Hepatocyte (in vitro differentiated cells): ENCODE results near the gene DYRK3. TPM values are rescaled to one million over a fixed set of nuclear protein-coding genes. Genes with fewer than 3 reads are reported as not detected.

Experiments
- DNase-seq: peaks from one replicate; pipeline ENCODE4 v3.0.0-alpha.2; 2016; ENCODE audit warnings: low spot score
- H2AFZ ChIP-seq: fragments of 200-600 bp; sonication (generic); 2 replicates; pipeline ENCODE4 v1.6.0; 2016; ENCODE audit warnings: antibody characterized with exemption, mild to moderate bottlenecking
- H3K27ac ChIP-seq: fragments of 200-600 bp; sonication (generic); 2 replicates; pipeline ENCODE4 v1.5.1; 2016; ENCODE audit warnings: mild to moderate bottlenecking
- H3K27me3 ChIP-seq: fragments of 200-600 bp; sonication (generic); 2 replicates; pipeline ENCODE4 v1.6.1; 2016
- H3K36me3 ChIP-seq: fragments of 200-600 bp; sonication (generic); replicated peaks from 2 replicates; pipeline ENCODE4 v1.5.1; 2016; ENCODE audit warnings: low read depth; ENCODE audit not compliant: insufficient read depth
- H3K4me1 ChIP-seq: fragments of 200-600 bp; sonication (generic); 2 replicates; pipeline ENCODE4 v1.5.1; 2016; ENCODE audit warnings: mild to moderate bottlenecking, moderate library complexity; ENCODE audit not compliant: insufficient read depth
- H3K4me2 ChIP-seq: fragments of 200-600 bp; sonication (generic); 2 replicates; pipeline ENCODE4 v1.6.0; 2016
- H3K4me3 ChIP-seq: fragments of 200-600 bp; sonication (generic); 2 replicates; pipeline ENCODE4 v1.5.1; 2016; ENCODE audit warnings: mild to moderate bottlenecking
- H3K79me2 ChIP-seq: fragments of 200-600 bp; sonication (generic); 2 replicates; pipeline ENCODE4 v1.6.0; 2017; ENCODE audit warnings: mild to moderate bottlenecking
- H3K9me2 ChIP-seq: fragments of 200-600 bp; sonication (generic); replicated peaks from 2 replicates; pipeline ENCODE4 v1.6.0; 2017; ENCODE audit warnings: mild to moderate bottlenecking; ENCODE audit not compliant: insufficient read depth
- H3K9me3 ChIP-seq: fragments of 200-600 bp; sonication (generic); 2 replicates; pipeline ENCODE4 v1.5.1; 2016; ENCODE audit warnings: low read depth, mild to moderate bottlenecking
- H4K20me1 ChIP-seq: fragments of 200-600 bp; sonication (generic); 2 replicates; pipeline ENCODE4 v1.6.0; 2016; ENCODE audit warnings: mild to moderate bottlenecking; ENCODE audit not compliant: insufficient read depth, poor library complexity, severe bottlenecking
- EZH2 ChIP-seq: fragments of 200-600 bp; sonication (generic); IDR thresholded peaks from 2 replicates; pipeline ENCODE4 v1.6.1; 2016; ENCODE audit warnings: antibody characterized with exemption, mild to moderate bottlenecking, borderline replicate concordance
- EZH2phosphoT487 ChIP-seq: fragments of 200-600 bp; sonication (generic); IDR thresholded peaks from one replicate; pipeline ENCODE4 v1.6.1; 2018; ENCODE audit warnings: antibody characterized with exemption, mild to moderate bottlenecking, low read depth, moderate library complexity; ENCODE audit not compliant: unreplicated experiment, severe bottlenecking
- WGBS: methylation state at CpG from one replicate; pipeline ENCODE4 v1.1.6; 2016; ENCODE audit warnings: low lambda C conversion rate; ENCODE audit errors: missing lambda C conversion rate; 5-methylcytosine and 5-hydroxymethylcytosine counted together
- polyA plus RNA-seq: library from polyadenylated mRNA; unstranded; fragments of >200 nt; fragmentation: Nextera tagmentation; extraction: Ambion mirVana; gene quantifications from 2 replicates; pipeline ENCODE4 v1.2.1, GENCODE V29; 2016
- total RNA-seq: library from RNA; depleted of rRNA; stranded (reverse); fragments of >200 nt; gene quantifications from 2 replicates; pipeline ENCODE4 v1.2.3, GENCODE V29; 2014
- TF ChIP-seq, protein P1 (sequence below): fragments of 200-600 bp; sonication (generic); IDR thresholded peaks from 2 replicates; pipeline ENCODE4 v1.5.1; 2016; ENCODE audit warnings: antibody characterized with exemption, mild to moderate bottlenecking; ENCODE audit not compliant: poor library complexity

DYRK3 gene
- total and polyA plus RNA-seq, 2 experiments from 2014 or later = 5.8 to 6.2 TPM

DNA sequence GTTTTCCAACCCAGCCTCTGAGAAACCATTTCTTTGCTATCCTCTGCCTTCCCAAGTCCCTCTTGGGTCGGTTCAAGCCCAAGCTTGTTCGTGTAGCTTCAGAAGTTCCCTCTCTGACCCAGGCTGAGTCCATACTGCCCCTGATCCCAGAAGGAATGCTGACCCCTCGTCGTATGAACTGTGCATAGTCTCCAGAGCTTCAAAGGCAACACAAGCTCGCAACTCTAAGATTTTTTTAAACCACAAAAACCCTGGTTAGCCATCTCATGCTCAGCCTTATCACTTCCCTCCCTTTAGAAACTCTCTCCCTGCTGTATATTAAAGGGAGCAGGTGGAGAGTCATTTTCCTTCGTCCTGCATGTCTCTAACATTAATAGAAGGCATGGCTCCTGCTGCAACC is 46.8 kb upstream of the DYRK3 start:
- H3K4me2 ChIP-seq = no peak overlapping the region
- TF ChIP-seq EZH2phosphoT487 = no peak
- no peak for TF ChIP-seq EZH2
- TF ChIP-seq, protein P1, sequence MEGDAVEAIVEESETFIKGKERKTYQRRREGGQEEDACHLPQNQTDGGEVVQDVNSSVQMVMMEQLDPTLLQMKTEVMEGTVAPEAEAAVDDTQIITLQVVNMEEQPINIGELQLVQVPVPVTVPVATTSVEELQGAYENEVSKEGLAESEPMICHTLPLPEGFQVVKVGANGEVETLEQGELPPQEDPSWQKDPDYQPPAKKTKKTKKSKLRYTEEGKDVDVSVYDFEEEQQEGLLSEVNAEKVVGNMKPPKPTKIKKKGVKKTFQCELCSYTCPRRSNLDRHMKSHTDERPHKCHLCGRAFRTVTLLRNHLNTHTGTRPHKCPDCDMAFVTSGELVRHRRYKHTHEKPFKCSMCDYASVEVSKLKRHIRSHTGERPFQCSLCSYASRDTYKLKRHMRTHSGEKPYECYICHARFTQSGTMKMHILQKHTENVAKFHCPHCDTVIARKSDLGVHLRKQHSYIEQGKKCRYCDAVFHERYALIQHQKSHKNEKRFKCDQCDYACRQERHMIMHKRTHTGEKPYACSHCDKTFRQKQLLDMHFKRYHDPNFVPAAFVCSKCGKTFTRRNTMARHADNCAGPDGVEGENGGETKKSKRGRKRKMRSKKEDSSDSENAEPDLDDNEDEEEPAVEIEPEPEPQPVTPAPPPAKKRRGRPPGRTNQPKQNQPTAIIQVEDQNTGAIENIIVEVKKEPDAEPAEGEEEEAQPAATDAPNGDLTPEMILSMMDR = no peak
- WGBS = 84% methylated on average over 6 of the region's 6 CpGs
- H3K27ac ChIP-seq = no peak overlapping the region
- H3K27me3 ChIP-seq = no peaks in the 10 kb centered on the region
- no peaks in the 10 kb centered on the region for H3K36me3 ChIP-seq
- no peak overlapping the region for H2AFZ ChIP-seq
- no peak for DNase-seq
- H3K9me2 ChIP-seq = no peaks in the 10 kb centered on the region
- no peaks in the 10 kb centered on the region for H3K4me1 ChIP-seq
- no peak overlapping the region for H3K4me3 ChIP-seq
- H3K79me2 ChIP-seq = no peaks in the 10 kb centered on the region
- H3K9me3 ChIP-seq = no peaks in the 10 kb centered on the region
- no peaks in the 10 kb centered on the region for H4K20me1 ChIP-seq

DNA sequence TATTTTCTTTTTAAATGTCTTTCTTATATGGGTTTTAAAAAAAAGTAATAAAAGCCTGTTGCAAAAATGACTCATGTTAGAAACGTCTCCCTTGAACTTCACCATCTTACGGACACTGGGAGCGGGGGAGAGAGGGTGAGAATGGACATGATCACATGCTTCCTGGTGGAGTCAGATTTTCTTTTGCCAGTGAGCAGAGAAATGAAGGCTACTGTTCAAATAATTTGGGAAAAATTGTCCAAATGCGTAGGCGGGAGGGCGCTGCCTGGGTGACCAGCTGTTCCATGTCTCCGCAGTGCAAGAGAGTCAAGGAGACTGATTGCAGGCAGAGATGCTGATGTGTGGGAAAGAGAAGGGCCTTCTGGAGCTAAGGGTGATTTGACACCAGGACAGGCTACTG is 46.1 kb upstream of the DYRK3 start:
- H4K20me1 ChIP-seq = no peaks in the 10 kb centered on the region
- no peak overlapping the region for H3K4me2 ChIP-seq
- no peaks in the 10 kb centered on the region for H3K79me2 ChIP-seq
- no peaks in the 10 kb centered on the region for H3K27me3 ChIP-seq
- H3K9me2 ChIP-seq = no peaks in the 10 kb centered on the region
- H3K4me3 ChIP-seq = no peak overlapping the region
- H3K36me3 ChIP-seq = no peaks in the 10 kb centered on the region
- H3K27ac ChIP-seq = peak overlapping the region; percentile 10
- no peaks in the 10 kb centered on the region for H3K9me3 ChIP-seq
- WGBS = 76% methylated on average over 7 of the region's 7 CpGs
- TF ChIP-seq, protein P1 = no peak
- peak; percentile 30 for DNase-seq
- H3K4me1 ChIP-seq = no peaks in the 10 kb centered on the region
- no peak overlapping the region for H2AFZ ChIP-seq

DNA sequence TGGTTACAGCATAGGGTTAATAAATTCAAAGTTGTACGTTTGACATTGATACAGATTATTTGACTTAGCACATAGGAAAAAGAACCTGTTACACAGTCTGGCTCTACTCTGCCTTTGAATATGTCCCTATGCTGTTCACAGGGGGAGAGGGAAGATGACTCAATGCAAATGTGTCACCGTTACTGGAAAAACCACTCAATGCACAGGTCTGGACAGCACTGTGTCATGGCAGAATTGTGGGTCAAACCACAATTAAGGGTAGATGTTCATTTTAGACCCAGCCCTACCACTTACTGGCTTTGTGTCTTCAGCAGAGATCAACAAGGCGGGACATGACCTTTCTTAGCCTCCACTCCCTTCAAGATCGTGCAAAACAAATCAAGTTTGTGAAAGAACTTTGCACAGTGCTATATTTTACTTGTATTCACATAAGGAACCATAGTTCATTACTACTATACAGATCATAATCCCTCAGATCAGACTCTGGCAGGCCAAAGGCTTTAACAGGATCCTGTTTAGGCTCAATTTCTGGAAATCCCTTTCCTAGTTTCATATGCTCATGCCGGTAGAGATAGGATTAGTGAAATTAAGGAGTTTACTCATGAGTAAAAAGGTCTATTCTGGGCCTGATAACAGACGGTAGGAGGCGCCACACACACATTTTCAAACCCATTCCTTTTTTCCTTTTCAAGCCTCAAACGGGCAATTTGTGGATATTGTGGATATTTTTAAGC is 45.1 kb upstream of the DYRK3 start:
- Histone ChIP-seq H3K4me1 (no peaks in the 10 kb centered on the region), H2AFZ (no peak overlapping the region), H3K27ac (no peak overlapping the region), H3K27me3 (no peaks in the 10 kb centered on the region), H3K9me2 (no peaks in the 10 kb centered on the region), H3K9me3 (no peaks in the 10 kb centered on the region), H4K20me1 (no peaks in the 10 kb centered on the region), H3K4me3 (no peak overlapping the region), H3K4me2 (no peak overlapping the region), H3K79me2 (no peaks in the 10 kb centered on the region), H3K36me3 (no peaks in the 10 kb centered on the region)
- no peak for DNase-seq
- WGBS = 61% methylated on average over 8 of the region's 8 CpGs
- TF ChIP-seq, protein P1 = peak; percentile 42
- TF ChIP-seq EZH2phosphoT487 (no peak), EZH2 (no peak)

DNA sequence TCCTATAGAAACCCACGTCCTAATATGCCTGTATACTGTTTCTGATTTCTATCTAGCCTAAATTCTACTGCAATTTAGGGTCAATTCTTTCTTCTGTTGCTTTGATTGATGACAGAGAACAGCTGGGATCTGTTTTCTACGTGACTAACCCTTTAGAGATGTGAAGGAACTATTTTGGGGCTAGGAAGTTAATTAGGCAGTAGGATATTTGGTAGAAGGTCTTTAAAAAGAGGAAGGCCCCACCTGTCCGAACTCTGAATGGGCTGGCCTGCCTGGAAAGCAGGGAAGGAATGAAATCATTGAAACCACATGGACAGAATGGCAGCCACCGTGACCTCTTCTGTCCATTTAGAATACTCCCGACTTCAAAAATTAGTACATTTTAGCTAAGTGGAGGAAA is 44.1 kb upstream of the DYRK3 start:
- no peak overlapping the region for H3K4me2 ChIP-seq
- no peaks in the 10 kb centered on the region for H3K27me3 ChIP-seq
- 86% methylated on average over 5 of the region's 5 CpGs for WGBS
- no peak for DNase-seq
- TF ChIP-seq, protein P1 = no peak
- TF ChIP-seq EZH2phosphoT487 (no peak), EZH2 (no peak)
- H3K4me1 ChIP-seq = no peaks in the 10 kb centered on the region
- no peak overlapping the region for H3K4me3 ChIP-seq
- H3K9me3 ChIP-seq = no peaks in the 10 kb centered on the region
- H3K9me2 ChIP-seq = no peaks in the 10 kb centered on the region
- H3K36me3 ChIP-seq = no peaks in the 10 kb centered on the region
- no peaks in the 10 kb centered on the region for H4K20me1 ChIP-seq
- H3K79me2 ChIP-seq = no peaks in the 10 kb centered on the region
- no peak overlapping the region for H3K27ac ChIP-seq
- no peak overlapping the region for H2AFZ ChIP-seq
